ENCODE results near the gene WDR88.

DNA sequence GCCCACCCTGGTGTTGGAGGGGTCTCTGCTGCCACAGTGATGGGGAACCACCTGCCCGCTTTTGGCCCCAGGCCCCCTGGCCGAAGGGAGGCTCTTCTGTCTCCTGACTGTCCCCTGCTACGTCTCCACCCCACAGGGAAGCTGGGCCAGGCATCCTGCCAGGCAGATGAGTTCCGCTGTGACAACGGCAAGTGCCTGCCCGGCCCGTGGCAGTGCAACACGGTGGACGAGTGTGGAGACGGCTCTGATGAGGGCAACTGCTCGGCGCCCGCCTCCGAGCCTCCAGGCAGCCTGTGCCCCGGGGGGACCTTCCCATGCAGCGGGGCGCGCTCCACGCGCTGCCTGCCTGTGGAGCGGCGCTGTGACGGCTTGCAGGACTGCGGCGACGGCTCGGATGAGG is 73.2 kb downstream of the WDR88 start:
- TF ChIP-seq RXRA (IDR thresholded peaks at IDR 0.05; ENCODE audit: insufficient read depth, low read depth, low read length), result no peak
- no peak for TF ChIP-seq SAP30 (IDR thresholded peaks at IDR 0.05; ENCODE audit: insufficient read depth, insufficient replicate concordance, low read length)
- TF ChIP-seq, protein P1, sequence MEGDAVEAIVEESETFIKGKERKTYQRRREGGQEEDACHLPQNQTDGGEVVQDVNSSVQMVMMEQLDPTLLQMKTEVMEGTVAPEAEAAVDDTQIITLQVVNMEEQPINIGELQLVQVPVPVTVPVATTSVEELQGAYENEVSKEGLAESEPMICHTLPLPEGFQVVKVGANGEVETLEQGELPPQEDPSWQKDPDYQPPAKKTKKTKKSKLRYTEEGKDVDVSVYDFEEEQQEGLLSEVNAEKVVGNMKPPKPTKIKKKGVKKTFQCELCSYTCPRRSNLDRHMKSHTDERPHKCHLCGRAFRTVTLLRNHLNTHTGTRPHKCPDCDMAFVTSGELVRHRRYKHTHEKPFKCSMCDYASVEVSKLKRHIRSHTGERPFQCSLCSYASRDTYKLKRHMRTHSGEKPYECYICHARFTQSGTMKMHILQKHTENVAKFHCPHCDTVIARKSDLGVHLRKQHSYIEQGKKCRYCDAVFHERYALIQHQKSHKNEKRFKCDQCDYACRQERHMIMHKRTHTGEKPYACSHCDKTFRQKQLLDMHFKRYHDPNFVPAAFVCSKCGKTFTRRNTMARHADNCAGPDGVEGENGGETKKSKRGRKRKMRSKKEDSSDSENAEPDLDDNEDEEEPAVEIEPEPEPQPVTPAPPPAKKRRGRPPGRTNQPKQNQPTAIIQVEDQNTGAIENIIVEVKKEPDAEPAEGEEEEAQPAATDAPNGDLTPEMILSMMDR (IDR thresholded peaks at IDR 0.05; ENCODE audit: control extremely low read depth in 1 of 3, insufficient read depth in 1 of 3, low read depth in 1 of 3, low read length in 3 of 3), result no peak
- TF ChIP-seq GABPA (IDR thresholded peaks at IDR 0.05; ENCODE audit: borderline replicate concordance, insufficient read depth, low read length), result no peak
- TF ChIP-seq, protein P2, sequence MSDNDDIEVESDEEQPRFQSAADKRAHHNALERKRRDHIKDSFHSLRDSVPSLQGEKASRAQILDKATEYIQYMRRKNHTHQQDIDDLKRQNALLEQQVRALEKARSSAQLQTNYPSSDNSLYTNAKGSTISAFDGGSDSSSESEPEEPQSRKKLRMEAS (IDR thresholded peaks at IDR 0.05), result no peak

All from H1 (cell line).